Small intestine (tissue), 7 donors: ENCODE data around the gene ATP6V1E1. TPM values are rescaled to one million over a fixed set of nuclear protein-coding genes. Genes with fewer than 3 reads are reported as not detected.
"Not testable (repeated sequence)": the region's sequence is repeated elsewhere in the genome, so short reads cannot be mapped to it uniquely, and the experiment has no call there.

Source experiments
- DNase-seq, 2 donors: peaks; one replicate each; pipeline versions ENCODE4 v3.0.0 to v3.0.0-alpha.2; 2013
- FAIRE-seq: peaks from 2 replicates; lab custom pipeline; 2012; peaks lifted over from hg19 to GRCh38; lab: Jason Lieb, UNC
- H3K27ac ChIP-seq, 3 donors: one replicate each; pipeline ENCODE4 v1.5.1; 2013; ENCODE audit warnings: low read length in 2 of 3, mild to moderate bottlenecking in 2 of 3, control low read depth in 1 of 3, inconsistent platforms in 1 of 3, low read depth in 1 of 3, moderate library complexity in 1 of 3
- H3K27me3 ChIP-seq, 3 donors: one replicate each; pipeline ENCODE4 v1.6.1; 2013; ENCODE audit warnings: low read length in 3 of 3, inconsistent platforms in 1 of 3; ENCODE audit not compliant: control insufficient read depth in 3 of 3, insufficient read depth in 3 of 3
- H3K36me3 ChIP-seq, 3 donors: one replicate each; pipeline ENCODE4 v1.6.1; 2013; ENCODE audit warnings: low read length in 3 of 3, inconsistent platforms in 1 of 3, low read depth in 1 of 3, mild to moderate bottlenecking in 1 of 3, moderate library complexity in 1 of 3; ENCODE audit not compliant: control insufficient read depth in 3 of 3, insufficient read depth in 2 of 3
- H3K4me1 ChIP-seq, 3 donors: one replicate each; pipeline ENCODE4 v1.6.1; 2013; ENCODE audit warnings: low read length in 2 of 3, inconsistent platforms in 1 of 3, low read depth in 1 of 3, mild to moderate bottlenecking in 1 of 3, moderate library complexity in 1 of 3; ENCODE audit not compliant: control insufficient read depth in 3 of 3, insufficient read depth in 2 of 3
- H3K4me3 ChIP-seq, 3 donors: one replicate each; pipeline ENCODE4 v1.5.1; 2013; ENCODE audit warnings: low read length in 3 of 3, control low read depth in 1 of 3, inconsistent platforms in 1 of 3, low read depth in 1 of 3, mild to moderate bottlenecking in 1 of 3, moderate library complexity in 1 of 3
- H3K9me3 ChIP-seq, 2 donors: one replicate each; pipeline ENCODE4 v1.6.1; 2013; ENCODE audit warnings: low read depth in 1 of 2, low read length in 1 of 2; ENCODE audit not compliant: control insufficient read depth in 2 of 2, insufficient read depth in 1 of 2
- WGBS, 3 donors: extraction: QIAGEN DNeasy Blood & Tissue Kit; methylation state at CpG; one replicate each; pipeline ENCODE4 v1.1.7; 2013; 5-methylcytosine and 5-hydroxymethylcytosine counted together
- polyA plus RNA-seq, 4 donors: library from polyadenylated mRNA; stranded (reverse) in 3 of 4; unstranded in 1 of 4; fragments of 200-250 nt in 3 of 4; fragments of 120-200 nt in 1 of 4; gene quantifications; one replicate each; pipeline versions ENCODE4 v1.2.1 to v1.2.3, GENCODE V29; 2013
- donor health status: healthy with polysubstance abuse.
- donor health status: control.
- donor health status: control.
- donor health status: Bipolar disorder and iron deficiency.
- donor health status: healthy.

The ATP6V1E1 gene
- polyA plus RNA-seq, 4 donors, result 92.4 to 131 (median 104) TPM

GRCh38 chr22:17664414-17665055 lies 36.0 kb upstream of the ATP6V1E1 start:
- Histone ChIP-seq H3K4me3 (no peak overlapping the region), H3K4me1 (no peaks in the 10 kb centered on the region), H3K9me3 (peaks cover 0 to 12% of the 10 kb centered on the region in 2 donors), H3K36me3 (peaks cover 0 to 25% (median 4%) of the 10 kb centered on the region in 3 donors), H3K27ac (peak overlapping the region in 1 of 3 donors; percentile 44), H3K27me3 (no peaks in the 10 kb centered on the region)
- peak; percentile 38 to 46 for DNase-seq
- FAIRE-seq, result no peak
- 77 to 90% (median 87%) methylated on average over 6 of the region's 6 CpGs for WGBS, 3 donors

GRCh38 chr22:17656870-17657395 lies 28.4 kb upstream of the ATP6V1E1 start:
- Histone ChIP-seq H3K36me3 (peaks cover 0 to 28% (median 4%) of the 10 kb centered on the region in 3 donors), H3K9me3 (no peaks in the 10 kb centered on the region), H3K27ac (no peak overlapping the region), H3K27me3 (no peaks in the 10 kb centered on the region), H3K4me1 (peaks cover 0 to 2% (median 0%) of the 10 kb centered on the region in 3 donors), H3K4me3 (no peak overlapping the region)
- FAIRE-seq (no peak), DNase-seq (no peak)
- 89 to 97% (median 94%) methylated on average over 10 of the region's 10 CpGs for WGBS, 3 donors

- Histone ChIP-seq H3K4me1 (peaks cover 0 to 2% (median 0%) of the 10 kb centered on the region in 3 donors), H3K36me3 (peaks cover 0 to 25% (median 4%) of the 10 kb centered on the region in 3 donors), H3K4me3 (no peak overlapping the region), H3K27ac (no peak overlapping the region), H3K9me3 (no peaks in the 10 kb centered on the region), H3K27me3 (no peaks in the 10 kb centered on the region)
- WGBS, 3 donors, result 87 to 93% (median 92%) methylated on average over 3 of the region's 3 CpGs
- FAIRE-seq (no peak), DNase-seq (no peak)
Observed at GRCh38 chr22:17655289-17655688, 26.7 kb upstream of the ATP6V1E1 start.

GRCh38 chr22:17648569-17648968 lies 20.0 kb upstream of the ATP6V1E1 start:
- Histone ChIP-seq H3K4me3 (no peak overlapping the region), H3K4me1 (peaks cover 0 to 2% (median 0%) of the 10 kb centered on the region in 3 donors), H3K9me3 (no peaks in the 10 kb centered on the region), H3K27me3 (no peaks in the 10 kb centered on the region), H3K36me3 (peaks cover 2 to 5% (median 3%) of the 10 kb centered on the region in 3 donors), H3K27ac (no peak overlapping the region)
- FAIRE-seq (no peak), DNase-seq (no peak)
- WGBS, 3 donors, result 65 to 81% (median 72%) methylated on average over 1 of the region's 1 CpG

GRCh38 chr22:17647991-17648390 lies 19.4 kb upstream of the ATP6V1E1 start:
- no peaks in the 10 kb centered on the region for H3K4me1 ChIP-seq
- no peak overlapping the region for H3K4me3 ChIP-seq
- WGBS, 3 donors, result 85 to 90% (median 89%) methylated on average over 5 of the region's 5 CpGs
- no peaks in the 10 kb centered on the region for H3K9me3 ChIP-seq
- DNase-seq, result no peak
- H3K27ac ChIP-seq, result no peak overlapping the region
- no peak for FAIRE-seq
- no peaks in the 10 kb centered on the region for H3K27me3 ChIP-seq
- H3K36me3 ChIP-seq, result peaks cover 2 to 5% (median 3%) of the 10 kb centered on the region in 3 donors

GRCh38 chr22:17647452-17647851 lies 18.9 kb upstream of the ATP6V1E1 start:
- 88 to 93% (median 92%) methylated on average over 5 of the region's 5 CpGs for WGBS, 3 donors
- Histone ChIP-seq H3K9me3 (peaks cover 0 to 2% of the 10 kb centered on the region in 2 donors), H3K4me3 (no peak overlapping the region), H3K4me1 (no peaks in the 10 kb centered on the region), H3K27ac (no peak overlapping the region), H3K36me3 (peaks cover 2 to 5% (median 3%) of the 10 kb centered on the region in 3 donors), H3K27me3 (no peaks in the 10 kb centered on the region)
- FAIRE-seq (no peak), DNase-seq (no peak)

- H3K4me1 ChIP-seq, FAIRE-seq, H3K27ac ChIP-seq, H3K9me3 ChIP-seq, H3K27me3 ChIP-seq, H3K4me3 ChIP-seq, DNase-seq, H3K36me3 ChIP-seq: not testable (repeated sequence)
- 84 to 87% (median 84%) methylated on average over 4 of the region's 4 CpGs for WGBS, 3 donors
Observed at GRCh38 chr22:17642357-17642756, 13.8 kb upstream of the ATP6V1E1 start.

GRCh38 chr22:17641269-17641668 lies 12.7 kb upstream of the ATP6V1E1 start:
- Histone ChIP-seq H3K36me3 (no peaks in the 10 kb centered on the region), H3K4me3 (no peak overlapping the region), H3K27me3 (no peaks in the 10 kb centered on the region), H3K27ac (no peak overlapping the region), H3K9me3 (peaks cover 0 to 5% of the 10 kb centered on the region in 2 donors), H3K4me1 (peaks cover 0 to 3% (median 0%) of the 10 kb centered on the region in 3 donors)
- DNase-seq (no peak), FAIRE-seq (no peak)
- WGBS, 3 donors, result 56 to 78% (median 64%) methylated on average over 3 of the region's 3 CpGs
